Measurements from ENCODE around the gene INF2.

Gene INF2

DNA sequence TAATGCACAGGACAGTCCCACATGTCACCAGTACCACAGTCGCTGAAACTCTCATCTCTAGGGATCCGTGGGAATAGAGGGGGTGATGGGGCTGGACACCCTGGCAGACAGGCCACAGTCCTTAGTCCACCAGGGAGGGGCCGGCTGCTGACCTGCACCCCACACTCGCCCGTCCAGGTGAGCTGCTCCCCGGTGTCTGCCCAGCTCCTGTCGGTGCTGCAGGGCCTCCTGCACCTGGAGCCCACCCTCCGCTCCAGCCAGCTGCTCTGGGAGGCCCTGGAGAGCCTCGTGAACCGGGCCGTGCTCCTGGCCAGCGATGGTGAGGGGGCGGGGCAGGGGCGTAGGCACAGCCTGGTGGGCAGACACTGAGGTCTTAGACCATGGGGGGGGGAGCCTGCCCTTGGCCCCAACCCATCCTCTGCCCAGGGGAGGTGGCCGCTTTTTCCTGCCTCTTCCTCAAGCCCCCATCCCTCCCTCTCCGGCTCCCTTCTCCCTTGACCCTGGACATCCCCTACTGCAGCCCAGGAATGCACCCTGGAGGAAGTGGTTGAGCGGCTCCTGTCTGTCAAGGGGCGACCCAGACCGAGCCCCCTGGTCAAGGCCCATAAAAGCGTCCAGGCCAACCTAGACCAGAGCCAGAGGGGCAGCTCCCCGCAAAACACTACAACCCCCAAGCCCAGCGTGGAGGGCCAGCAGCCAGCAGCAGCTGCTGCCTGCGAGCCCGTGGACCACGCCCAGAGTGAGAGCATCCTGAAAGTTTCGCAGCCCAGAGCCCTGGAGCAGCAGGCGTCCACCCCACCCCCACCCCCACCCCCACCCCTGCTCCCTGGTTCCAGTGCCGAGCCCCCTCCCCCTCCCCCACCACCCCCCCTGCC lies 17.6 kb downstream of the INF2 start:
- DNase-seq: no peak

GRCh38 chr14:104707608-104708595 lies 18.5 kb downstream of the INF2 start:
- no peak for DNase-seq

DNA sequence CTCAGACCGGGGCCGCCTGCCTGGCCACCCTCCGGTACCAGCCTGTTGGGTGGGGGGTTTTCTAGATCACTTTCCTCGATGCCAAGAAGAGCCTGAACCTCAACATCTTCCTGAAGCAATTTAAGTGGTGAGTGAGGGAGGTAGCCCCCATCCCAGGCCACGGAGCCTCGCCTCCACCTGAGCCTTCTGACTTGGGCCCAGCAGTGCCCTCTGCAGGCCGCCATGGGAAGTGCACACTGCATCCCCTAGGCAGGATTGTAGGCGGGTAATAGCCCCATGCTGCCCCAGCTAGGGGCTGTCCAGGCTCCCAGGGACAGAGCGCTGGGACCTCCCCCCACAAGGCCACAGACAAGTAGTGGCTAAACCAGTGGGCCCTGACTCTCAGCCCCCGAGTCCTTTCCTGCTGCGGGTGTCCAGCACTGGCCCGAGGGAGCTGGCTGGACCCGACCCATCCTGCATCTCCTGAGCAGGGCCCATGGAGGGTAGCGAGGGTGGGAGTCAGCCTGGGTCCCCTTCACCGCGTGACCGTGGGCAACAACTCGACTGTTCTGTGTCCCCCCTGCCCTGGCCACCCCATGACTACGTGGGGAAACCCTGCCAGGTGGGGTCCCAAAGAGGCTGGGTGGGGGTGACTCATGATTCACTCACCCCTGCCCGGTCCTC lies 19.3 kb downstream of the INF2 start:
- peak; percentile 11 for DNase-seq

GRCh38 chr14:104709387-104710039 lies 20.1 kb downstream of the INF2 start:
- DNase-seq: no peak

DNA sequence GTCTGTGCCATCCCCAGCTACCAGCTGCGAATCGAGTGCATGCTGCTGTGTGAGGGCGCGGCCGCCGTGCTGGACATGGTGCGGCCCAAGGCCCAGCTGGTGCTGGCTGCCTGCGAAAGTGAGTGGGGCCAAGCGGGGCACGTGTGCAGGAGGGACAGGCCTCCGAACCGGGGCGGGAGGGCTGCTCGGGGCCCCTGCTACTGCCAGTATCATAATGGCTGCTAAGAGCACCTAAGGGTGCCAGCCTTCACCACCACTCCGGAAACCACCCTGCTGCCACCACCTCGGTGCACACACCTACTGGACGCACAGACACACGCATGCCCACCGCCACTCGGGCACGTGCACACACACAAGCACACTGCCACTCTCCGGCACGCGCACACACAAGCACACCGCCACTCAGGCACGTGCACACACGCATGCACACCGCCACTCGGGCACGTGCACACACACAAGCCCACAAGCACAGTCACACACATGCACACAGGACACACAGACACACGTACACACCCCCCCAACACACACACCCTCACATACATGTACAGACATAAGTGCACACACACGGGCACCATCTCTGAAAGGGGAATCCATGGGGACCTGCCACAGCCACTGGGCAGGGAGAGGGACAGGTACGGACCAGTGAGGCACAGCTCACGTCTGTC lies 20.8 kb downstream of the INF2 start:
- no peak for DNase-seq

DNA sequence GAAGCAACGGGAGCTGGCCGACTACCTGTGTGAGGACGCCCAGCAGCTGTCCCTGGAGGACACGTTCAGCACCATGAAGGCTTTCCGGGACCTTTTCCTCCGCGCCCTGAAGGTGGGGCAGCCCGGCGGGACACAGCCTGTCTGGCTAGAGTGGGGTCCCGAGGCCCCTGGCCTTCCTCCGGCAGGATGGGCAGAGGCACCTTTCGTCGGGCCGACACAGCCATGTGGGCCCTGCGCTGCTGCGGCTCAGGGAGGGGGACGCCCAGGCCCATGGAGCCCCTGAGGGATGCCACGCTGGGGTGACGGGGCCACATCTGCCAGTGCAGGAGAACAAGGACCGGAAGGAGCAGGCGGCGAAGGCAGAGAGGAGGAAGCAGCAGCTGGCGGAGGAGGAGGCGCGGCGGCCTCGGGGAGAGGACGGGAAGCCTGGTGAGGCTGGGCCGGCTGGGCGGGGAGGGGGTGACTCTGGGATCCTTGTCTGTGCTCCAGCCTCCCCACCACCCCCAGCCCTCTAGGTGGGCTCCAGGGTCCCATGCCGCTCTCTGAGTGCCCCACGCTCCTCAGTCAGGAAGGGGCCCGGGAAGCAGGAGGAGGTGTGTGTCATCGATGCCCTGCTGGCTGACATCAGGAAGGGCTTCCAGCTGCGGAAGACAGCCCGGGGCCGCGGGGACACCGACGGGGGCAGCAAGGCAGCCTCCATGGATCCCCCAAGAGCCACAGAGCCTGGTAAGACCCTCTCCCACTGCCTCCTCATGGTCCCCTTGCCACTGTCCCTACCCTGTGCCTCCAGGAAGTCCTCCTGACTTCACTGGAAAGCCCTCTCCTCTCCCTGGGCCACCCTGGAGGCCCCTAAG lies 23.7 kb downstream of the INF2 start:
- peak; percentile 24 for DNase-seq

DNA sequence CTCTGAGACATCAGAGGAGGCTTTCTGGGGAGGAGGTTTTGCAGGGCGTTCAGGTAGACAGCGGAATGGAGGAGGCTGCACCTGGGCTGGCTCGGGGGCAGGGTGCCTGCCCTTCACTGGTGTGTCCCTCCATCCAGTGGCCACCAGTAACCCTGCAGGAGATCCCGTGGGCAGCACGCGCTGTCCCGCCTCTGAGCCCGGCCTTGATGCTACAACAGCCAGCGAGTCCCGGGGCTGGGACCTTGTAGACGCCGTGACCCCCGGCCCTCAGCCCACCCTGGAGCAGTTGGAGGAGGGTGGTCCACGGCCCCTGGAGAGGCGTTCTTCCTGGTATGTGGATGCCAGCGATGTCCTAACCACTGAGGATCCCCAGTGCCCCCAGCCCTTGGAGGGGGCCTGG lies 24.6 kb downstream of the INF2 start:
- DNase-seq: no peak

GRCh38 chr14:104714681-104715080 lies 25.3 kb downstream of the INF2 start:
- DNase-seq: no peak

GRCh38 chr14:104715416-104715815 lies 26.0 kb downstream of the INF2 start:
- DNase-seq: no peak

DNA sequence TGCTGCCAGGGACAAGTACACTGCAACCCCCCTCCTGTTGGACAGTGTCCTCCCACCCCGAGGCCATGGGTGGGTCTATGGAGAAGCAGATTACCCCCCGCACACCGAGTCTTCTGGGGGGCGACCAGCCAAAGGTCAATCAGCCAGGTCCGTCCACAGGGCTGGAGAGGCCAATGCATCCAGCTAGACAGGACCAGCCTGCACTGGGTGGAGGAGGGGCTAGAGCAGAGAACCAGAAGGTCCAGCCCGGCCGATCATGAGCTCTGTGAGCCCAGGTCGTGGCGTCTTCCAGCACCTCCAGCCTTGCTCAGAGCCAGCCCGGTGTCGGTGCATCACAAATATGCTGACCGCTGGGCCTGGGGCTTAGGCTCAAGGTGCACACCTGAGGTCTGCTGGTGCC lies 26.5 kb downstream of the INF2 start:
- no peak for DNase-seq

GRCh38 chr14:104717137-104717536 lies 27.7 kb downstream of the INF2 start:
- DNase-seq: no peak

DNA sequence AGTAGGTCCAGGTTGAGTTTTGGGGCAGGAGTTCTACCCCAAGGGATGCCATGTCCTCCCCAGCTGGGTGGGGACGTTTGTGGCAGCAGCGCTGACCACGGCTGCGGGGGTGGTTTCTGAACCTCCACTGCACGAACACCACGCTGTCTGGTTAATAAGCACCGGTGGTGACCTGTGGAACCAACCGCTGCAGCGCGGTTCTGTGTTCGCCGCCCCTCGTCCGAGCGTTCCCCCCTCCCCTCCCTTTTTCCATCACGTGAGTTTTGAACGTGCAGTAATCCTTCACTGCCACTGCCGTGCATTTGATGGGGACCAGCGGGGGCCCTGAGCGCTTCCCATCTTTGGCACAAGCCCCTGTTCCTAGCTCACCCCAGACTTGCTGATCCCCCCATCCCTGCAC lies 28.2 kb downstream of the INF2 start:
- no peak for DNase-seq

GRCh38 chr14:104718147-104718546 lies 28.7 kb downstream of the INF2 start:
- DNase-seq: no peak

- DNase-seq: no peak
These were observed 29.5 kb downstream of the INF2 start for GRCh38 chr14:104718871-104719270.

GRCh38 chr14:104719343-104719742 lies 29.9 kb downstream of the INF2 start:
- DNase-seq: no peak

DNA sequence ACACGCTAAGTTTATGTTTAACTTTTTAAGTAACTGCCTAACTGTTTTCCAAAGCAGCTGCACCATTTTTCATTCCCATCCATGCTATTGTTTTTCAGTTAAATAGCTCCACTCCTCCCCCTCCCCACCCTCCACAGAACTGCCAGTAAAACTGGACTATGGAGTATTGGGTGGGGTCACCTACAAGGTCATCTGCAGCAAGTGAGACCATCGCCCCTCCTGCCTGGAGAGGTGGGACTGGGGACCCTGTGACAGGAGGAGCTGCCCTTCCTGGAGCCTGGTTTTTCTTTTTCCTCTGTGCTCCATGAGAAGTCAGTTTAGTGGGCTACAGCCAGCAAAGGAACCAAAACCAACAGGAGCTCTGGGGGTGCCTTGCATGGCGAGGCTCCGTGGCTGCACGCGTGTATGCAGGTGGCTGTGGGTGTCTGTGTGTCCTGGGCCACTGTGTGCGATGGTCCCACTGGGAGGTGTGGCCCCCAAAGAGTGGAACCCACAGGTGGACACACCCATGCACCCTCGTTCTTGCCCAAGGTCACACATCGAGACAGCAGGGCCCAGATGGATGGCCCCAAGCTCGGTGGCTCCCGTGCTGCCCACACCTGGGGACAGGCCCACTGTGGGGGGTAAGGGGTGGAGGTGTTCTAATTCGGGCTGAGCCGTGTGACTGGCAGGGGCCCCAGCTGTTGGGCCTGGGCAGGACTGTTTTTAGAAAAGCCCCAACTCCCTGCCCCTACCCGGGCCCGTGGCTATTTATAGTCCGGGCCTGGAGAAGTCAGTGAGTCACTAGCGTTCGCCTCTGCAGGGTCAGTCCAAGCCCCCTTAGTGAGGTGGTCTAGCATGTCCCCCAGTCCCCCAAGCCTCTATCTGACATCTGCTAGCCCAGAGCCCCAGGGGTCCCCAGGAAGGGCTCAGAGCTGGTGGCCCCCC lies 32.4 kb downstream of the INF2 start:
- peak; percentile 40 for DNase-seq

GRCh38 chr14:104722938-104723650 lies 33.7 kb downstream of the INF2 start:
- DNase-seq: peak; percentile 64

GRCh38 chr14:104723651-104724406 lies 34.4 kb downstream of the INF2 start, which contains the start of gene ADSS1:
ADSS1 (plus strand) TSS chr14:104724229; CDS start chr14:104724271, 42 bp downstream.
- peak; percentile 33 for DNase-seq

All from MV-4-11 (cell line).